Activated CD4-positive, CD25-positive, alpha-beta regulatory T cell treated with anti-CD3 and anti-CD28 coated beads, Interleukin-2, amount 50 U/mL, for 24 hours (primary cell): ENCODE measurements around the gene DYNC1H1.
"Not testable (repeated sequence)": the region's sequence is repeated elsewhere in the genome, so short reads cannot be mapped to it uniquely, and the experiment has no call there.

Source experiments
- ATAC-seq, 2 donors: fragments of 150-1000 bp; cut with Tn5 transposase; one replicate each; pipeline ENCODE4 v1.10.0; 2021; ENCODE audit warnings: mild to moderate bottlenecking in 1 of 2, moderate library complexity in 1 of 2

DYNC1H1 gene

GRCh38 chr14:102042699-102043098 is 78.3 kb downstream of the DYNC1H1 start:
- ATAC-seq: no peak

- no peak for ATAC-seq
Measured at GRCh38 chr14:102043251-102044025, 79.1 kb downstream of the DYNC1H1 start.

- no peak for ATAC-seq
Measured at GRCh38 chr14:102044566-102044965, 80.2 kb downstream of the DYNC1H1 start.

- peak in 1 of 2 donors; percentile 41 for ATAC-seq
Measured at GRCh38 chr14:102046337-102047278, 82.2 kb downstream of the DYNC1H1 start.

- ATAC-seq: no peak
Measured at GRCh38 chr14:102047808-102048540, 83.6 kb downstream of the DYNC1H1 start.

- no peak for ATAC-seq
Measured at GRCh38 chr14:102049258-102050025, 85.1 kb downstream of the DYNC1H1 start.

- ATAC-seq: no peak
Measured at GRCh38 chr14:102050026-102050405, 85.6 kb downstream of the DYNC1H1 start.

- ATAC-seq: no peak
Measured at GRCh38 chr14:102050625-102051024, 86.3 kb downstream of the DYNC1H1 start.

- ATAC-seq: peak in 1 of 2 donors; percentile 13
Measured at GRCh38 chr14:102052522-102052921, 88.1 kb downstream of the DYNC1H1 start.

GRCh38 chr14:102055181-102055901 is 91.0 kb downstream of the DYNC1H1 start:
- ATAC-seq: no peak

GRCh38 chr14:102056694-102057442 is 92.5 kb downstream of the DYNC1H1 start:
- no peak for ATAC-seq

GRCh38 chr14:102057480-102058114 is 93.2 kb downstream of the DYNC1H1 start:
- ATAC-seq: no peak

GRCh38 chr14:102058146-102058545 is 93.8 kb downstream of the DYNC1H1 start:
- no peak for ATAC-seq

- ATAC-seq: no peak
Measured at GRCh38 chr14:102058961-102059360, 94.6 kb downstream of the DYNC1H1 start.

GRCh38 chr14:102063109-102063807 is 98.9 kb downstream of the DYNC1H1 start:
- ATAC-seq: peak; percentile 82 to 91

- no peak for ATAC-seq
Measured at GRCh38 chr14:102063808-102064429, 99.5 kb downstream of the DYNC1H1 start.

GRCh38 chr14:102064590-102064989 is 100.2 kb downstream of the DYNC1H1 start:
- not testable (repeated sequence) for ATAC-seq

GRCh38 chr14:102066041-102066451 is 101.7 kb downstream of the DYNC1H1 start:
- ATAC-seq: no peak
